Vagina (tissue), 2 donors: ENCODE data around the gene BLCAP.

Source experiments
- CTCF ChIP-seq, 3 experiments: fragments of 450-650 bp in 2 of 3; fragments of 200-600 bp in 1 of 3; sonication (generic) in 1 of 3; IDR thresholded peaks; one replicate each; pipeline ENCODE4 v1.5.1; 2017 to 2019; ENCODE audit warnings: antibody characterized with exemption in 3 of 3, mild to moderate bottlenecking in 2 of 3, moderate library complexity in 2 of 3
- POLR2A ChIP-seq, 2 donors: fragments of 450-650 bp; IDR thresholded peaks; one replicate each; pipeline ENCODE4 v1.6.1; 2017; ENCODE audit warnings: antibody characterized with exemption in 2 of 2, mild to moderate bottlenecking in 2 of 2, moderate library complexity in 2 of 2

GRCh38 chr20:37564388-37565133, 36.9 kb upstream of the BLCAP start:
- peak; percentile 37 to 58 (median 52) for TF ChIP-seq CTCF (IDR thresholded peaks at IDR 0.05)
- no peak for TF ChIP-seq POLR2A (IDR thresholded peaks at IDR 0.05)
